Subcutaneous abdominal adipose tissue (tissue), 5 donors: Measurements from ENCODE around the gene ANKRD10.

ENCODE experiments used
- H3K27ac ChIP-seq: one replicate; pipeline ENCODE4 v1.7.0; 2013; ENCODE audit warnings: low read depth, mild to moderate bottlenecking, inconsistent platforms, low read length, moderate library complexity
- H3K27me3 ChIP-seq, 5 donors: one replicate each; pipeline ENCODE4 v1.7.0; 2013; ENCODE audit warnings: low read length in 5 of 5, inconsistent platforms in 1 of 5; ENCODE audit not compliant: control insufficient read depth in 5 of 5, insufficient read depth in 4 of 5
- H3K36me3 ChIP-seq, 5 donors: one replicate each; pipeline ENCODE4 v1.7.0; 2013; ENCODE audit warnings: low read length in 5 of 5; ENCODE audit not compliant: control insufficient read depth in 5 of 5, insufficient read depth in 5 of 5
- H3K4me1 ChIP-seq, 5 donors: one replicate each; pipeline ENCODE4 v1.7.0; 2013; ENCODE audit warnings: low read length in 5 of 5, mild to moderate bottlenecking in 3 of 5, moderate library complexity in 1 of 5; ENCODE audit not compliant: control insufficient read depth in 5 of 5, insufficient read depth in 5 of 5
- H3K4me3 ChIP-seq, 5 donors: one replicate each; pipeline ENCODE4 v1.7.0; 2013; ENCODE audit warnings: low read length in 5 of 5, low read depth in 1 of 5
- H3K9ac ChIP-seq, 5 donors: one replicate each; pipeline ENCODE4 v1.7.0; 2013; ENCODE audit warnings: low read length in 5 of 5, mild to moderate bottlenecking in 4 of 5, moderate library complexity in 3 of 5
- H3K9me3 ChIP-seq, 5 donors: one replicate each; pipeline ENCODE4 v1.7.0; 2013; ENCODE audit warnings: low read length in 5 of 5; ENCODE audit not compliant: control insufficient read depth in 5 of 5
- donor health status: healthy.
- donor health status: healthy.
- donor health status: healthy.
- donor health status: healthy.
- donor health status: healthy.

ANKRD10 gene

DNA sequence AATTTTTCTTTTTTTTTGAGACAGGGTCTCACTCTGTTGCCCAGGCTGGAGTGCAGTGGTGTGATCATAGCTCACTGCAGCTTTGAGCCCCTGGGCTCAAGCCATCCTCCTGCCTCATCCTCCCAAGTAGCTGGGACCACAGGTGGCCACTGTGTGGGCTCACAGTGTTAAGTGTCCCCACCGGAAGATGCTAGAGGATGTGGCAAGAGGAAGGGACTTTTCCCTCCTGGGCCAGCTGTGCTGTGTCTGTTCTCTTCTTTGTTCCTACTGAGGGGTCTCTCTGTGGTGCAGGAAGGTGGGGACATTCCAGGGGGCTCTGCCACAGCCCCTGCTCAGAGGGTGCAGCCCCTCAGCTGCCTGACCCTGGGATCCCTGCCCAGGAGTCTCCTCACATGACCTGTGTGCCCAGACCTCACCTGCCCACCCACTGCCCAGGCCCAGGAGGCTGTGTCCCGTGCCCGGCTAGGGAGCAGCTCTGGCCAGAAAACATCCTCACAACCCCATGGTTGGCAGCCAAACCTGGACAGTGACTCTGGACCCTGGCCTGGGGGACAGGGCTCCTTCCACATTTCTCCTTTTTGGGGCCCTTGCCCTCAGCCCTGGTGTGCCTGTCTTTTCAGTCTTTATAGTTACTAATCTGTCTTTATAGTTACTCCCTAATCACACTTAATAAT is 14.4 kb upstream of the ANKRD10 start:
- Histone ChIP-seq H3K9ac (no peak overlapping the region), H3K4me3 (no peak overlapping the region), H3K27me3 (peaks cover 0 to 4% (median 0%) of the 10 kb centered on the region in 5 donors), H3K27ac (no peak overlapping the region), H3K9me3 (peaks cover 7 to 28% (median 16%) of the 10 kb centered on the region in 5 donors), H3K36me3 (no peaks in the 10 kb centered on the region), H3K4me1 (peaks cover 0 to 12% (median 0%) of the 10 kb centered on the region in 5 donors)

DNA sequence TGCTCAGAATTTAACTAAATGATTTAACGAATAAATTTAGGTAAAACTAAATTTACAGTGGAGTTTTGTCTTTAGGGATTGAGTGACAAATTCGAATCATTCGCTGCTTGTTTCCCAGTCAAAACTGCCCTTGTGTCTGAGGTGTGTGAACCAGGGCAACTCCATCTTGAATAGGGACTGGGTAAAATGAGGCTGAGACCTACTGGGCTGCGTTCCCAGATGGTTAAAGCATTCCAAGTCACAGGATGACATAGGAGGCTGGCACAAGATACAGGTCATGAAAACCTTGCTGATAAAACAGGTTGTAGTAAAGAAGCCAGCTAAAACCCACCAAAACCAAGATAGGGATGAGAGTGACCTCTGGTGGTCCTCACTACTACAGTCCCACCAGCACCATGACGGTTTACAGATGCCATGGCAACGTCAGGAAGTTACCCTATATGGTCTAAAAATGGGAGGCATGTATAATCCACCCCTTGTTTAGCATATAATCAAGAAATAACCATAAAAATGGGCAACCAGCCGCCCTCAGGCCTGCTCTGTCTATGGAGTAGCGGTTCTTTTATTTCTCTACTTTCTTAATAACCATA is 10.2 kb upstream of the ANKRD10 start:
- no peaks in the 10 kb centered on the region for H3K36me3 ChIP-seq
- peaks cover 0 to 36% (median 0%) of the 10 kb centered on the region in 5 donors for H3K4me1 ChIP-seq
- H3K4me3 ChIP-seq: no peak overlapping the region
- no peak overlapping the region for H3K9ac ChIP-seq
- peaks cover 0 to 7% (median 0%) of the 10 kb centered on the region in 5 donors for H3K9me3 ChIP-seq
- H3K27me3 ChIP-seq: peaks cover 4 to 19% (median 9%) of the 10 kb centered on the region in 5 donors
- no peak overlapping the region for H3K27ac ChIP-seq

DNA sequence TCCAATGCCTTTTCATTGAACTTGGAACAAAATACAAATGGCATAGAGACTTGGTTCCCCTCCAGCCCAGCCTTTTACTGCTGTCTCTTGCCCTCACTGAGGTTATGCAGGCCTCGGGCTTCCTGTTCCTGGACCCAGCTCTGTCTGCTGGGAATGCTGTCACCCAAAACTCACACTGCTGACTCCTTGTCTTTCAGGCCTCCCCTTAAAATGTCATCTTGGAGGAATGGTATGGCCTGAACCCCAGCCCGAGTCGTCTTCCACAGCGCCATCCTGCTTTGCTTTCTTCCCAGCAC is 9.7 kb upstream of the ANKRD10 start:
- Histone ChIP-seq H3K4me1 (peaks cover 0 to 42% (median 0%) of the 10 kb centered on the region in 5 donors), H3K4me3 (no peak overlapping the region), H3K36me3 (no peaks in the 10 kb centered on the region), H3K27ac (no peak overlapping the region), H3K9me3 (peaks cover 0 to 3% (median 0%) of the 10 kb centered on the region in 5 donors), H3K9ac (no peak overlapping the region), H3K27me3 (peaks cover 4 to 19% (median 9%) of the 10 kb centered on the region in 5 donors)

DNA sequence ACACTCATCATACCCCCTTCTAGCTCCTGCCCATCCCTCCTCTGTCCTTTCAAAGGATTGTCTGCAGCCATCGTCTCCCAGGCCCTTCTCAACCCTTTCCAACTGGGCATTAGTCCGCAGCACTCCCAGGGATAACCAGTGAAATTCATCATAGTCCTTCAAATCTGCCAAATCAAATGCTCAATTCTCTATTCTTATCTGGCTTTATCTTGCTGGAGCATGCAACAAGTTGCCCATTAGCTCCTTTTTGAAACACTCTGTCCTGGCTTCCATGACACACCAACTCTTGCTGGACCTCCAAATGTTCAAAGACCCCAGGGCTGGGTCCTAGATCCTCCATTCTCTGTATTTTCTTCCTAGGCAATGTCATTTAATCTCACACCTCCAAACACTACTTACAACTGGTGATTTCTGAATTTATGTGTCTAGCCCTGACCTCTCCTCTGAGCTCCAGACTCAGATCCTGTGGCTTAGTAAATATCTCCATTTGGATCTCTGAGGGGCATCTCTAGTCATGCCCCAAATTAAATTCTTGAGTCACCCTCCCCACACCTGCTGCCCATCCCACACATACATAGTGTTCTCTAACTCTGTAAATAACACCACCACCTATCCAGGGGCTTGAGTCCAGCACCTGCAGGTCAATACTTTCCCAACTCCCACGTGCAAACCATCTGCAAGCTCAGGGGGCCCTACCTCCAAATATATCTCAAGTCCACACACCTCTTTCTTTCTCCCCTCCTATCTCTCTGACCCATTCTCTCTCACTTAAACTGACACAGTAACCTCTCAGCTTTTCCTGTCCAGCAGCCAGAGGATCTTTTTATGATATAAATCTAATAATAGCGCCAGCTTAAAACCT is 9.1 kb upstream of the ANKRD10 start:
- Histone ChIP-seq H3K36me3 (no peaks in the 10 kb centered on the region), H3K4me1 (peaks cover 0 to 40% (median 0%) of the 10 kb centered on the region in 5 donors), H3K4me3 (no peak overlapping the region), H3K9ac (no peak overlapping the region), H3K27ac (no peak overlapping the region), H3K27me3 (peaks cover 4 to 19% (median 9%) of the 10 kb centered on the region in 5 donors), H3K9me3 (no peaks in the 10 kb centered on the region)

DNA sequence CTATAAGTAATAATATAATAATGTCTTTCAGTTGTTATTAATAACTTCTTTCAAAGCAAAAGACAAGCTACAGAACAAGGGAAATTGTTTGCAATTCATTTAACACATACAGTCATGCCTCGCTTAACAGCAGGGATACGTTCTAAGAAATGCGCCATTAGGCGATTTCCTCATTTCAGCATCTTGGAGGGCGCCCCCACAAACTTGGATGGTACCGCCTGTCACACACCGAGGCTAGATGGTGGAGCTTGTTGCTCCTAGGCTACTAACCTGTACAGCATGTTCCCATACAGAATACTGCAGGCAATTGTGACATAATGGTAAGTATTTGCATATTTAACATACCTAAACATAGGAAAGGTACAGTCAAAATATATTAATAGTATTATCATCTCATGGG is 8.2 kb upstream of the ANKRD10 start:
- Histone ChIP-seq H3K27me3 (peaks cover 4 to 19% (median 9%) of the 10 kb centered on the region in 5 donors), H3K9ac (no peak overlapping the region), H3K36me3 (no peaks in the 10 kb centered on the region), H3K27ac (no peak overlapping the region), H3K9me3 (no peaks in the 10 kb centered on the region), H3K4me3 (no peak overlapping the region), H3K4me1 (peaks cover 0 to 33% (median 0%) of the 10 kb centered on the region in 5 donors)

DNA sequence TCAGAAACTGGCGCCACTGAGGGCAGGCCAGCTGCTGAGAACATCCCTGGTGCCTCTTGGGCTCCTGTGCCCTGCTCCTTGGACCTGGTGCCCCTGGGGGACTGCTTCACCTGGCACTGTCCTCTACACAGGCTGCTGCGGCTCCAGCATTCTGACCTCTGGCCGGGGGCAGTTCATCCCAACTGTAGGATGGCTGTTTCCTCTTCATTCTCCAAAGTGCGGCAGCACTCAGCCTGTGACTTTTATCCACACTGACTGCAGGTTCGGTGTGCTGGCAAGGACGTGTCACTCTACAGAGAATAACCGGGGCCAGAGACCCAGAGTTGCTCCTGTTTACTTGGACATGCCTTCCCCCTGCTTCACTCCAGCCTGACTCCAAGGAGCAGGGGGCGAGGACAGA is 7.6 kb upstream of the ANKRD10 start:
- Histone ChIP-seq H3K4me3 (no peak overlapping the region), H3K36me3 (no peaks in the 10 kb centered on the region), H3K4me1 (peaks cover 0 to 33% (median 0%) of the 10 kb centered on the region in 5 donors)

DNA sequence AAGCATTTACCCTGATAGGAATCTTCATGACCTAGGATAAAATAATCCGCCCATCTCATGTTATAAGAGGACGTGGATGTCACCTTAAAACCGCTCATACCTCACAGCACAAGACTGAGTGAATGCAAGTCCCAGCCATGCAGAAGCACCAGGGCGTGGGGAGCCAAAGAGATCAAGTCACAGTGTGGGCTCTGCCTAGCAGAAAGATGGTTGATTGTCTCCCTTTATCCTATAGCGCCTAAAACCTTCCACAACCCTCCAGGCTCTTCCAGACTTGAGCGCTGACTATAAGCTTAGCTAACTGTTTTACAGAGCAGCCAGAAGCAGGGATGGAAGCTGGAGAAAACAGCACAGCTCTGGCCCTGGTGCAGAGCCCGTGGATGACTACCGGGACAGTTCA is 6.8 kb upstream of the ANKRD10 start:
- Histone ChIP-seq H3K9me3 (no peaks in the 10 kb centered on the region), H3K9ac (no peak overlapping the region), H3K4me3 (no peak overlapping the region), H3K27ac (no peak overlapping the region), H3K4me1 (peaks cover 0 to 33% (median 0%) of the 10 kb centered on the region in 5 donors), H3K36me3 (no peaks in the 10 kb centered on the region), H3K27me3 (peaks cover 4 to 19% (median 9%) of the 10 kb centered on the region in 5 donors)

More for the DNA sequence above, 7.6 kb upstream of the ANKRD10 start:
- Histone ChIP-seq H3K27ac (no peak overlapping the region), H3K9me3 (no peaks in the 10 kb centered on the region), H3K9ac (no peak overlapping the region), H3K27me3 (peaks cover 4 to 19% (median 9%) of the 10 kb centered on the region in 5 donors)

DNA sequence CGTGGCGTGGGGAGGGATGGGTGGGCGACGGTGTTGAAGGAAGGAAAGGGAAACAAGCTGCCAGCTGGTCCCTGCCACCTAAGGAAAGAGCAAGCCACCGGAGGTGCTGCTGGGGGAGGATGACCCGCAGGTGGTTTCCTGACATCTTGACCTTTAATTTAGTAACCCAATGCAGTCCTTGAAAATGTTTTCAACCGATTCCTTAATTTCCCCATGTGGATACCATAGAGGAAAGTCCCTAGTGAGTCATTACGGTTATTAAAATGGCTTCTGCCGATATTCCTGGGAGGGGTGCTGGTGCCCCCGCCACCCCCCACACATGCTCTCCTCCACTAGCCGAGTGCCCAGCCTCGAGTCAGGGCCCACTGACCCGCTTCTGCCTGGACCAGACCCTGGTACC is 6.3 kb upstream of the ANKRD10 start:
- Histone ChIP-seq H3K9ac (no peak overlapping the region), H3K27me3 (peaks cover 4 to 19% (median 9%) of the 10 kb centered on the region in 5 donors), H3K9me3 (no peaks in the 10 kb centered on the region), H3K27ac (no peak overlapping the region), H3K4me1 (peaks cover 0 to 33% (median 1%) of the 10 kb centered on the region in 5 donors), H3K36me3 (no peaks in the 10 kb centered on the region), H3K4me3 (no peak overlapping the region)

DNA sequence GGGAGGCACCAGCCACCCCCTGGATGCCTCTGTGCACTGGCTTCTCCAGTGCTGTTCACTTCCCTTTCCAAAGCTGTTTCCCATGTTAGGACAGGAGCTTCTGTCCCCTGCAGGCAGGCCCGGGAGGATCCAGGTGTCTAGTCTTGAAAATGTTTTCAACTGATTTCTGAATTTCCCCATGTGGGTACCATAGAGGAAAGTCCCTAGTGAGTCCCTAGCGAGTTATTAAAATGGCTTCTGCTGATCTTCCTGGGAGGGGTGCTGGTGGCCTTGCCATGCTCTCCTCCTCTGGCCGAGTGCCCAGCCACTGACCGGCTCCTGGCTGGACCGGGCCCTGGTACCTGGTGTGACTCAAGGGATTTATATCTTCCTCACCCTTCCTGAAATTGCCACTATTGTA is 5.2 kb upstream of the ANKRD10 start:
- Histone ChIP-seq H3K9me3 (no peaks in the 10 kb centered on the region), H3K9ac (no peak overlapping the region), H3K36me3 (no peaks in the 10 kb centered on the region), H3K4me3 (no peak overlapping the region), H3K27ac (peak overlapping the region; percentile 49), H3K4me1 (peaks cover 0 to 33% (median 6%) of the 10 kb centered on the region in 5 donors), H3K27me3 (peaks cover 4 to 19% (median 6%) of the 10 kb centered on the region in 5 donors)
